ENCODE measurements around the gene MAN1A1. TPM values are rescaled to one million over a fixed set of nuclear protein-coding genes. Genes with fewer than 3 reads are reported as not detected.
"Not testable (repeated sequence)": the region's sequence is repeated elsewhere in the genome, so short reads cannot be mapped to it uniquely, and the experiment has no call there.

The MAN1A1 gene
- total and polyA plus RNA-seq, 2 experiments from 2014 or later, result 117 to 245 TPM

- no peak overlapping the region for H3K4me3 ChIP-seq
- no peaks in the 10 kb centered on the region for H3K9me2 ChIP-seq (replicated peaks; ENCODE audit: insufficient read depth)
- no peak overlapping the region for H3K27ac ChIP-seq
- no peaks in the 10 kb centered on the region for H3K79me2 ChIP-seq
- peaks cover 8% of the 10 kb centered on the region for H3K9me3 ChIP-seq (ENCODE audit: low read depth)
- H3K27me3 ChIP-seq, result no peaks in the 10 kb centered on the region
- no peak for DNase-seq (ENCODE audit: low spot score)
- no peak overlapping the region for H3K4me2 ChIP-seq
- H3K4me1 ChIP-seq (ENCODE audit: insufficient read depth), result no peaks in the 10 kb centered on the region
- no peak for TF ChIP-seq CTCF (IDR thresholded peaks at IDR 0.05; ENCODE audit: poor library complexity)
- no peak for TF ChIP-seq EZH2phosphoT487 (IDR thresholded peaks at IDR 0.05; ENCODE audit: low read depth, severe bottlenecking, unreplicated experiment)
- H3K36me3 ChIP-seq (replicated peaks; ENCODE audit: insufficient read depth, low read depth), result no peaks in the 10 kb centered on the region
- no peak overlapping the region for H2AFZ ChIP-seq
- WGBS (ENCODE audit: low lambda C conversion rate, missing lambda C conversion rate), result 100% methylated on average over 1 of the region's 1 CpG
- no peaks in the 10 kb centered on the region for H4K20me1 ChIP-seq (ENCODE audit: insufficient read depth, poor library complexity, severe bottlenecking)
These were observed 36.4 kb upstream of the MAN1A1 start for GRCh38 chr6:119385994-119386393.

GRCh38 chr6:119384444-119384843, 34.9 kb upstream of the MAN1A1 start:
- Histone ChIP-seq H3K4me2 (no peak overlapping the region), H3K9me2 (replicated peaks; ENCODE audit: insufficient read depth) (no peaks in the 10 kb centered on the region), H4K20me1 (ENCODE audit: insufficient read depth, poor library complexity, severe bottlenecking) (no peaks in the 10 kb centered on the region), H3K4me3 (no peak overlapping the region), H3K79me2 (no peaks in the 10 kb centered on the region), H2AFZ (no peak overlapping the region), H3K27me3 (no peaks in the 10 kb centered on the region), H3K36me3 (replicated peaks; ENCODE audit: insufficient read depth, low read depth) (no peaks in the 10 kb centered on the region), H3K9me3 (ENCODE audit: low read depth) (peaks cover 8% of the 10 kb centered on the region), H3K4me1 (ENCODE audit: insufficient read depth) (no peaks in the 10 kb centered on the region), H3K27ac (no peak overlapping the region)
- no peak for DNase-seq (ENCODE audit: low spot score)
- TF ChIP-seq EZH2 (IDR thresholded peaks at IDR 0.05; ENCODE audit: borderline replicate concordance) (no peak), EZH2phosphoT487 (IDR thresholded peaks at IDR 0.05; ENCODE audit: low read depth, severe bottlenecking, unreplicated experiment) (no peak), CTCF (IDR thresholded peaks at IDR 0.05; ENCODE audit: poor library complexity) (no peak)

GRCh38 chr6:119379809-119380208, 30.2 kb upstream of the MAN1A1 start:
- Histone ChIP-seq H3K9me2 (replicated peaks; ENCODE audit: insufficient read depth) (no peaks in the 10 kb centered on the region), H3K79me2 (no peaks in the 10 kb centered on the region), H3K27ac (no peak overlapping the region), H3K4me1 (ENCODE audit: insufficient read depth) (no peaks in the 10 kb centered on the region), H4K20me1 (ENCODE audit: insufficient read depth, poor library complexity, severe bottlenecking) (no peaks in the 10 kb centered on the region), H3K4me2 (no peak overlapping the region), H3K9me3 (ENCODE audit: low read depth) (peaks cover 8% of the 10 kb centered on the region), H2AFZ (no peak overlapping the region), H3K36me3 (replicated peaks; ENCODE audit: insufficient read depth, low read depth) (no peaks in the 10 kb centered on the region), H3K4me3 (no peak overlapping the region), H3K27me3 (no peaks in the 10 kb centered on the region)
- TF ChIP-seq CTCF (IDR thresholded peaks at IDR 0.05; ENCODE audit: poor library complexity) (no peak), EZH2phosphoT487 (IDR thresholded peaks at IDR 0.05; ENCODE audit: low read depth, severe bottlenecking, unreplicated experiment) (no peak), EZH2 (IDR thresholded peaks at IDR 0.05; ENCODE audit: borderline replicate concordance) (no peak)
- no peak for DNase-seq (ENCODE audit: low spot score)

GRCh38 chr6:119377043-119377442, 27.5 kb upstream of the MAN1A1 start:
- H3K4me3 ChIP-seq; H3K4me1 ChIP-seq (ENCODE audit: insufficient read depth); H3K9me3 ChIP-seq (ENCODE audit: low read depth); H3K9me2 ChIP-seq (replicated peaks; ENCODE audit: insufficient read depth); H3K36me3 ChIP-seq (replicated peaks; ENCODE audit: insufficient read depth, low read depth); H3K4me2 ChIP-seq; H2AFZ ChIP-seq; H3K27me3 ChIP-seq; DNase-seq (ENCODE audit: low spot score); H3K79me2 ChIP-seq; H4K20me1 ChIP-seq (ENCODE audit: insufficient read depth, poor library complexity, severe bottlenecking); H3K27ac ChIP-seq: not testable (repeated sequence)
- WGBS (ENCODE audit: low lambda C conversion rate, missing lambda C conversion rate), result 85% methylated on average over 1 of the region's 1 CpG

Measured in hepatocyte (in vitro differentiated cells).